OCI-LY1 (cell line): ENCODE data around the gene CHAF1A.

Source experiments
- H2AFZ ChIP-seq: fragments of 200-600 bp; sonication (generic), shearing (Covaris generic); 2 replicates; pipeline ENCODE4 v1.6.0; 2014; ENCODE audit warnings: antibody characterized with exemption, mild to moderate bottlenecking, low read length
- H3F3A ChIP-seq: fragments of 200-600 bp; sonication (generic), shearing (Covaris generic); 2 replicates; pipeline ENCODE4 v1.6.0; 2014; ENCODE audit warnings: mild to moderate bottlenecking, antibody characterized with exemption, low read length, moderate library complexity; ENCODE audit not compliant: insufficient read depth
- H3K27ac ChIP-seq: fragments of 200-600 bp; sonication (generic); 2 replicates; pipeline ENCODE4 v1.5.1; 2014; ENCODE audit warnings: low read length, mixed run types, mild to moderate bottlenecking, low read depth; ENCODE audit not compliant: poor library complexity, severe bottlenecking
- H3K27me3 ChIP-seq: fragments of 200-600 bp; sonication (generic); 2 replicates; pipeline ENCODE4 v1.6.0; 2014; ENCODE audit warnings: antibody characterized with exemption, mild to moderate bottlenecking, low read length, moderate library complexity; ENCODE audit not compliant: insufficient read depth
- H3K36me3 ChIP-seq: fragments of 200-600 bp; sonication (generic); 2 replicates; pipeline ENCODE4 v1.6.1; 2014; ENCODE audit warnings: mild to moderate bottlenecking, antibody characterized with exemption, low read length, moderate library complexity, mixed read lengths; ENCODE audit not compliant: insufficient read depth
- H3K4me1 ChIP-seq: fragments of 200-600 bp; sonication (generic); 2 replicates; pipeline ENCODE4 v1.5.1; 2014; ENCODE audit warnings: mild to moderate bottlenecking, low read length, moderate library complexity; ENCODE audit not compliant: insufficient read depth, severe bottlenecking
- H3K4me2 ChIP-seq: fragments of 200-600 bp; sonication (generic), shearing (Covaris generic); 2 replicates; pipeline ENCODE4 v1.6.1; 2014; ENCODE audit warnings: low read length
- H3K4me3 ChIP-seq: fragments of 200-600 bp; sonication (generic); 2 replicates; pipeline ENCODE4 v1.5.1; 2014; ENCODE audit warnings: low read length, low read depth, mild to moderate bottlenecking, mixed read lengths; ENCODE audit not compliant: poor library complexity, severe bottlenecking
- H3K79me2 ChIP-seq: fragments of 200-600 bp; shearing (Covaris generic); 2 replicates; pipeline ENCODE4 v1.6.1; 2016; ENCODE audit warnings: mixed run types, low read length, mixed read lengths; ENCODE audit not compliant: insufficient read depth
- H3K9ac ChIP-seq: fragments of 200-600 bp; sonication (generic), shearing (Covaris generic); 2 replicates; pipeline ENCODE4 v1.6.1; 2014; ENCODE audit warnings: mild to moderate bottlenecking, low read length, mixed read lengths
- H3K9me2 ChIP-seq: fragments of 200-600 bp; sonication (generic), shearing (Covaris generic); 2 replicates; pipeline ENCODE4 v1.6.1; 2014; ENCODE audit warnings: low read depth, mild to moderate bottlenecking, low read length, mixed read lengths
- H3K9me3 ChIP-seq: fragments of 200-600 bp; shearing (Covaris generic); 2 replicates; pipeline ENCODE4 v1.6.1; 2014; ENCODE audit warnings: low read length, mixed read lengths
- H4K20me1 ChIP-seq: fragments of 200-600 bp; sonication (generic), shearing (Covaris generic); 2 replicates; pipeline ENCODE4 v1.6.0; 2016; ENCODE audit warnings: mild to moderate bottlenecking, low read length; ENCODE audit not compliant: insufficient read depth
- CTCF ChIP-seq: fragments of 200-600 bp; sonication (generic), shearing (Covaris generic); IDR thresholded peaks from 2 replicates; pipeline ENCODE4 v1.5.1; 2017; ENCODE audit warnings: mild to moderate bottlenecking, antibody characterized with exemption, low read length, moderate library complexity, mixed read lengths
- EZH2 ChIP-seq: fragments of 200-600 bp; sonication (generic), shearing (Covaris generic); IDR thresholded peaks from 2 replicates; pipeline ENCODE4 v1.8.0; 2017; ENCODE audit warnings: borderline replicate concordance, mixed run types, mild to moderate bottlenecking, antibody characterized with exemption, low read length, moderate library complexity, mixed read lengths

CHAF1A gene

GRCh38 chr19:4391306-4391693 lies 11.1 kb upstream of the CHAF1A start:
- Histone ChIP-seq H3K9ac (no peak overlapping the region), H3K4me3 (no peak overlapping the region), H3K9me3 (no peaks in the 10 kb centered on the region), H3K4me2 (no peak overlapping the region), H3F3A (no peaks in the 10 kb centered on the region), H3K79me2 (peaks cover 20% of the 10 kb centered on the region), H3K27ac (no peak overlapping the region), H3K4me1 (no peaks in the 10 kb centered on the region), H4K20me1 (no peaks in the 10 kb centered on the region), H3K9me2 (no peaks in the 10 kb centered on the region), H3K27me3 (no peaks in the 10 kb centered on the region), H3K36me3 (peaks cover 20% of the 10 kb centered on the region), H2AFZ (no peak overlapping the region)
- TF ChIP-seq CTCF (no peak), EZH2 (no peak)

DNA sequence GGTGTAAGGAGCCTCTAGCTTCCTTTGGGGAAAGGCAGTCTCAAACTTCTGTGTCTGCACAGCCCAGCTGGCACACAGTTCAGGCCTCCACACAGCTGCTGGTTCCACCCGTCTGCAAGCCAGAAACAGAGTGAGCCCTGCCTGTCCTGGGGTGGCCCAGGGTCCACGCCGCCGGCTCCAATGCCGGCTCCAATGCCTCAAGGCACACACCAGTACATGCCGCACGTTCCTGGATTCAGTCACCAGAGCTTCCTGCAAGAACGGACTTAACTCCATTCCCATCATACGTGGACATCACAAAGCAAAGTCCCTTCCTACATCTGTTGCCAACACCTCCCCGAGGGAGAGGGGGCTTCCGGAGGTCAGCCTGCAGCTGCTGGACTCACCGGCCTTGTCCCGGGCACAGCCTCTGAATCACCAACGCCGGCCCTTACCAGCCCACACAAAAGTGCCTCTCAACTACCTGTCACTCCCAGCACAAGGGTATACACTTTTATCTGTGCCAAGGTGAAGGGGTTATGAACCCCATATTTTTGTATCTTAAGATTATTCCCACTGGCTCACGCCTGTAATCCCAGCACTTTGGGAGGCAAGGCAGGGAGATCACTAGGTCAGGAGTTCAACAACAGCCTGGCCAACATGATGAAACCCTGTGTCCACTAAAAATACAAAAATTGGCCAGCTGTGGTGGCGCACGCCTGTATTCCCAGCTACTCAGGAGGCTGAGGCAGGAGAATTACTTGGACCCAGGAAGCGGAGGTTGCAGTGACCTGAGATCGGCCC lies 10.5 kb upstream of the CHAF1A start:
- H3K27me3 ChIP-seq, result no peaks in the 10 kb centered on the region
- no peak overlapping the region for H3K9ac ChIP-seq
- no peaks in the 10 kb centered on the region for H3F3A ChIP-seq
- H3K9me3 ChIP-seq, result no peaks in the 10 kb centered on the region
- no peaks in the 10 kb centered on the region for H3K4me1 ChIP-seq
- no peak overlapping the region for H3K27ac ChIP-seq
- H3K9me2 ChIP-seq, result no peaks in the 10 kb centered on the region
- TF ChIP-seq EZH2 (no peak), CTCF (no peak)
- H2AFZ ChIP-seq, result no peak overlapping the region
- no peaks in the 10 kb centered on the region for H4K20me1 ChIP-seq
- H3K4me2 ChIP-seq, result no peak overlapping the region
- peaks cover 25% of the 10 kb centered on the region for H3K36me3 ChIP-seq
- H3K79me2 ChIP-seq, result peaks cover 20% of the 10 kb centered on the region
- H3K4me3 ChIP-seq, result no peak overlapping the region

DNA sequence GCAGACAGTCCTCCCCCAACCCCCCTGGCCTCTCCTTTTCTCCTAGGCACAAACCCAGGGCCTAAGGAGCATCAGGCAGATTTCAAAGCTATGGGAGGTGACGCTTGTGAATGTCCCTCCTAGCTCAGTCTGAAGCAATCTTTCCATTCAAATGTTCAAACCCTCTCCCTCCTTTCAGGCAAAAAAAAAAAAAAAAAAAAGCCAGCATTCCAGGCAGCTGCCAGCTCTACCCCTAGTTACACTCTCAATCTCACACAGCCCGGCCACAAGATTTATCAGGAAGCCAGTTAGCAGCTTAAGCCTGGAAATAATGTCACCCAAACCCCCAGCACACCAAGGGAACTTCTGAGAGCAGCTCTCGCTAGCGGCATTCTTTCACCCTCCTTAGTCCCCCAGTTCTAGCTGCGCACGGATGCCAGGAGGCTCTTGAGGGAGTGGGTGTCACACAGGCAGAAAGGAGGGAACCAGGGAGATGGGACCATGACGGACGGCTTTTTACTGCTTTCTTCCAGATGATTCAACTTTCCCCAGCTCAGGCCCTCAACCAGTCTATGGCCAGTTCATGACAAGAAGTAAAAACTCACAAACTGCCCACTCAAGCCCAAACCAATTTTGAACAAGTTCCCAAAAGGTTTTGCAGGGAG lies 8.4 kb upstream of the CHAF1A start:
- TF ChIP-seq EZH2 (no peak), CTCF (no peak)
- Histone ChIP-seq H3K4me1 (peaks cover 5% of the 10 kb centered on the region), H3K9ac (no peak overlapping the region), H3F3A (no peaks in the 10 kb centered on the region), H3K27ac (no peak overlapping the region), H3K9me3 (no peaks in the 10 kb centered on the region), H3K4me2 (no peak overlapping the region), H3K79me2 (peaks cover 37% of the 10 kb centered on the region), H3K36me3 (peaks cover 33% of the 10 kb centered on the region; the same call in 1 of the 2 replicates), H2AFZ (no peak overlapping the region), H3K9me2 (no peaks in the 10 kb centered on the region), H3K4me3 (no peak overlapping the region), H4K20me1 (no peaks in the 10 kb centered on the region), H3K27me3 (no peaks in the 10 kb centered on the region)
